ENCODE data around the gene DGKG.

GRCh38 chr3:186401556-186401955 lies 39.5 kb upstream of the DGKG start:
- TF ChIP-seq POLR2A (IDR thresholded peaks at IDR 0.05) (no peak), CTCF (IDR thresholded peaks at IDR 0.05) (no peak)
